Neuron (in vitro differentiated cells): ENCODE data around the gene RHOD.

ENCODE experiments used
- H2AFZ ChIP-seq: one replicate; pipeline ENCODE4 v1.6.1; 2013; ENCODE audit warnings: low read depth, mild to moderate bottlenecking, inconsistent platforms, low read length, moderate library complexity
- H3K27me3 ChIP-seq: one replicate; pipeline ENCODE4 v1.6.1; 2013; ENCODE audit warnings: low read length; ENCODE audit not compliant: insufficient read depth
- H3K36me3 ChIP-seq: one replicate; pipeline ENCODE4 v1.6.1; 2013; ENCODE audit warnings: low read length; ENCODE audit not compliant: insufficient read depth
- H3K4me1 ChIP-seq: one replicate; pipeline ENCODE4 v1.6.1; 2013; ENCODE audit warnings: low read length; ENCODE audit not compliant: insufficient read depth
- H3K4me3 ChIP-seq: 2 replicates; pipeline ENCODE4 v1.5.1; 2013; ENCODE audit warnings: mild to moderate bottlenecking, low read length, moderate library complexity
- H3K9me3 ChIP-seq: one replicate; pipeline ENCODE4 v1.6.1; 2013; ENCODE audit warnings: low read length

RHOD gene

GRCh38 chr11:67043572-67044349 lies 12.9 kb upstream of the RHOD start:
- H2AFZ ChIP-seq, result no peak overlapping the region
- no peaks in the 10 kb centered on the region for H3K36me3 ChIP-seq
- no peaks in the 10 kb centered on the region for H3K27me3 ChIP-seq
- no peaks in the 10 kb centered on the region for H3K9me3 ChIP-seq
- H3K4me1 ChIP-seq, result no peaks in the 10 kb centered on the region
- H3K4me3 ChIP-seq, result no peak overlapping the region

DNA sequence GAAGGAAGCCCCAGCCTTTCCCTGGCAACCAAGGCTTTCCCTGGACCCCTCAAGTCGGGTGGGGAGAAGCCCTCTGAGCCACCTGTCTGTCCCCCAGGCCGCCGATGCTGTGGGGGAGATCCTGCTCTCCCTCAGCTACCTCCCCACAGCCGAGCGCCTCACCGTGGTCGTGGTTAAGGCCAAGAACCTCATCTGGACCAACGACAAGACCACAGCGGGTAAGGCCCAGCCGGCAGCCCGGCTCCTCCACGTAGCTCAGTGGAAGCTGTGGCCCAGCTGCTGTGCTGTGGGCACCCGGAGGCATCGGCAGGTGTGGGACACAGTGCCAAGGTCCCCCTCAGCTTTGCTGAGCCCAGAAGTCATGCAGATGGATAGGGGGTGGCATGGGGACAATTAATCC lies 12.2 kb upstream of the RHOD start:
- no peaks in the 10 kb centered on the region for H3K36me3 ChIP-seq
- H3K4me1 ChIP-seq, result no peaks in the 10 kb centered on the region
- H3K27me3 ChIP-seq, result no peaks in the 10 kb centered on the region
- H3K9me3 ChIP-seq, result no peaks in the 10 kb centered on the region
- H2AFZ ChIP-seq, result no peak overlapping the region
- H3K4me3 ChIP-seq, result no peak overlapping the region

DNA sequence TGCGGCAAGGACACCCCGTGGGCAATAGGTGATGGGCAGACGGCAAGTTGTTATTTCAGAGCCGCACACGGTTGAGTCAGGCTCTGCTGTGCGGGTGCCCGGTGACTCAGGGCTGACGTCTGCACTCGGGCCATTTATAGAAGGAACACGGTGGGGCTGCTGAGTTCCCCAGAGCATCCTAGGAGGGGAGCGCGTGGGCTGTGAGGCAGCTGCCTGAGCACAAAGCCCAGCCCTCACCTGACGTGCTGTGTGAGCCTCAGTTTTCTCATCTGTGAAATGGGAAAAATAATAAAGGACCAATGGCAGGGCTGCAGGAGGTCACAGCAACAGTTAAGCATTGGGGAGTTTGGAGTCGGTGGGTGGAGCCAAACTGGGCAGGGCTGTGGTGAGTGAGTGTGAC lies 11.3 kb upstream of the RHOD start:
- no peak overlapping the region for H2AFZ ChIP-seq
- no peaks in the 10 kb centered on the region for H3K4me1 ChIP-seq
- H3K9me3 ChIP-seq, result no peaks in the 10 kb centered on the region

GRCh38 chr11:67048515-67049130 lies 8.0 kb upstream of the RHOD start:
- Histone ChIP-seq H3K4me1 (no peaks in the 10 kb centered on the region), H3K4me3 (no peak overlapping the region), H2AFZ (no peak overlapping the region), H3K27me3 (peaks cover 3% of the 10 kb centered on the region), H3K36me3 (no peaks in the 10 kb centered on the region), H3K9me3 (no peaks in the 10 kb centered on the region)

More for the DNA sequence above, 11.3 kb upstream of the RHOD start:
- no peaks in the 10 kb centered on the region for H3K36me3 ChIP-seq
- no peaks in the 10 kb centered on the region for H3K27me3 ChIP-seq
- no peak overlapping the region for H3K4me3 ChIP-seq

GRCh38 chr11:67050139-67050538 lies 6.5 kb upstream of the RHOD start:
- Histone ChIP-seq H2AFZ (no peak overlapping the region), H3K4me1 (no peaks in the 10 kb centered on the region), H3K27me3 (peaks cover 10% of the 10 kb centered on the region), H3K9me3 (no peaks in the 10 kb centered on the region), H3K36me3 (no peaks in the 10 kb centered on the region), H3K4me3 (no peak overlapping the region)

GRCh38 chr11:67051180-67051893 lies 5.3 kb upstream of the RHOD start:
- H3K36me3 ChIP-seq, result no peaks in the 10 kb centered on the region
- H3K27me3 ChIP-seq, result peaks cover 22% of the 10 kb centered on the region
- H3K4me1 ChIP-seq, result no peaks in the 10 kb centered on the region
- H2AFZ ChIP-seq, result no peak overlapping the region
- H3K9me3 ChIP-seq, result no peaks in the 10 kb centered on the region
- no peak overlapping the region for H3K4me3 ChIP-seq

DNA sequence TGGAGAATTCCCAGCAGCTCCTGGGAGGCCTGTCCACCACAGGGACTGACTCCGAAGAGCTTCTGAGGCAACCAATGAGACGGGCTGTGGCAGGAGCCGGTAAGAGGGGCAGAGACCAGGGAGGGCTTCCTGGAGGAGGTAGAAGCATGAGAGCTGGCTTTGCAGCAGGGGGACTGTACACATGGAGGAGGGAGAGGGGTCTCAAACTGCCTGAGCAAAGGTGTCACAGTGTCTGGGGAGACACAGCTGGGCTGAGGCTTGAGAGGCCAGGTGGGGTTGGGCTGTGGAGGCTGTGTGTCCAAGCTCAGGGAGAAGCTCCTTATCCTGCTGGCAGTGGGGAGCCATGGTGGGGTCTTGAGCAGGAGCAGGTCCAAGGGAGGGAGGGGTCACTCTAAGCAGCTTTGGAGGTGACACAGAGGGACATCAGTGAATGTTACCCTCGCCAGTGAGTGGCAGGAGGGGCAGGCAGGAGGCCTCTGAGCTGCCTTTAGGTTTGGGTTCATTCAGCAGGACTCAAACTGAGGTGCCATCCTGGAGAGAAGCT lies 4.6 kb upstream of the RHOD start:
- Histone ChIP-seq H3K36me3 (no peaks in the 10 kb centered on the region), H3K4me3 (no peak overlapping the region), H3K27me3 (peaks cover 28% of the 10 kb centered on the region), H3K9me3 (no peaks in the 10 kb centered on the region), H3K4me1 (no peaks in the 10 kb centered on the region), H2AFZ (no peak overlapping the region)

DNA sequence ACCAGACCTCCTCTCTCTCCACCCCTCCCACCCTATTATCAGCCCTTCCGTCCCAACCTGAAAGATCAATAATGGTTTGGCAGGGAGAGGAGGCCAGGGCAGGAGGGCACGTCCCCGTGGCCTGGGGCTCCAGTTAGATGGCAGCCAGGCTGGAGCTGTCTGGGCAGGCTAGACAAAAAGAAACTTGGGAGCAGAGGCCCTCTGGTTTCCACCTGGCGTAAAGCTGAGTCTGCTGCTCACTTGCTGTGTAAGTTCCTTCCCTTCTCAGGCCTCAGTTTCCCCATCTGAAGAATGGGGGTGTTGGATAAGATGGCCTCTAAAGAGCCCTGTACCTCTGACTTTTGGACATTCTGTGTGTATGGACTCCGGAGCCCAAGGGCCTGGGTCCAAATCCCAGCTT lies 3.8 kb upstream of the RHOD start:
- Histone ChIP-seq H3K9me3 (no peaks in the 10 kb centered on the region), H3K4me1 (no peaks in the 10 kb centered on the region), H3K27me3 (peaks cover 36% of the 10 kb centered on the region), H2AFZ (no peak overlapping the region), H3K36me3 (no peaks in the 10 kb centered on the region), H3K4me3 (no peak overlapping the region)

- H3K4me3 ChIP-seq, result no peak overlapping the region
- peaks cover 41% of the 10 kb centered on the region for H3K27me3 ChIP-seq
Measured at GRCh38 chr11:67053896-67054329, 2.7 kb upstream of the RHOD start.

GRCh38 chr11:67054346-67054835 lies 2.3 kb upstream of the RHOD start:
- Histone ChIP-seq H3K4me3 (no peak overlapping the region), H3K36me3 (no peaks in the 10 kb centered on the region), H2AFZ (no peak overlapping the region), H3K4me1 (no peaks in the 10 kb centered on the region), H3K9me3 (no peaks in the 10 kb centered on the region), H3K27me3 (peaks cover 41% of the 10 kb centered on the region)

More at GRCh38 chr11:67053896-67054329, 2.7 kb upstream of the RHOD start:
- no peaks in the 10 kb centered on the region for H3K4me1 ChIP-seq
- H3K36me3 ChIP-seq, result no peaks in the 10 kb centered on the region
- H2AFZ ChIP-seq, result no peak overlapping the region
- no peaks in the 10 kb centered on the region for H3K9me3 ChIP-seq

GRCh38 chr11:67054836-67055523 lies 1.7 kb upstream of the RHOD start:
- Histone ChIP-seq H3K4me1 (no peaks in the 10 kb centered on the region), H3K9me3 (no peaks in the 10 kb centered on the region), H3K4me3 (no peak overlapping the region), H3K36me3 (no peaks in the 10 kb centered on the region), H2AFZ (no peak overlapping the region), H3K27me3 (peaks cover 46% of the 10 kb centered on the region)

- Histone ChIP-seq H3K9me3 (no peaks in the 10 kb centered on the region), H3K27me3 (peaks cover 46% of the 10 kb centered on the region), H3K4me3 (no peak overlapping the region), H3K36me3 (no peaks in the 10 kb centered on the region), H2AFZ (no peak overlapping the region), H3K4me1 (no peaks in the 10 kb centered on the region)
Measured at GRCh38 chr11:67055812-67056211, 835 bp upstream of the RHOD start.
